HepG2 (cell line): Measurements from ENCODE around the gene CPSF4. TPM values are rescaled to one million over a fixed set of nuclear protein-coding genes. Genes with fewer than 3 reads are reported as not detected.

Experiments
- AHR ChIP-seq: IDR thresholded peaks from 2 replicates; pipeline ENCODE4 v1.6.1; 2018; ENCODE audit warnings: missing genetic modification reagents, missing compliant biosample characterization
- ATF1 ChIP-seq: IDR thresholded peaks from 2 replicates; pipeline ENCODE4 v1.6.1; 2016; ENCODE audit warnings: mild to moderate bottlenecking, control low read depth
- BCLAF1 ChIP-seq: fragments of 450-650 bp; IDR thresholded peaks from 2 replicates; pipeline ENCODE4 v1.6.1; 2017; ENCODE audit warnings: mild to moderate bottlenecking
- EP300 ChIP-seq, 3 experiments: sonication (generic) in 1 of 3; formaldehyde crosslinking in 1 of 3; IDR thresholded peaks; 2 replicates each; pipeline versions ENCODE4 v1.5.1 to v1.6.1; 2011 to 2020; ENCODE audit warnings: low read depth in 2 of 3, low read length in 2 of 3, borderline replicate concordance in 1 of 3, improper control_type of control experiment in 1 of 3, mild to moderate bottlenecking in 1 of 3, missing genetic modification reagents in 1 of 3, moderate library complexity in 1 of 3
- FOSL2 ChIP-seq: sonication (generic); formaldehyde crosslinking; IDR thresholded peaks from 2 replicates; pipeline ENCODE4 v1.4.0; 2020; ENCODE audit warnings: missing genetic modification reagents
- FOXK2 ChIP-seq: fragments of 450-650 bp; IDR thresholded peaks from 2 replicates; pipeline ENCODE4 v1.6.1; 2016
- FOXP1 ChIP-seq, 2 experiments: fragments of 450-650 bp in 1 of 2; IDR thresholded peaks; 2 replicates each; pipeline ENCODE4 v1.6.1; 2017 to 2018; ENCODE audit warnings: antibody characterized with exemption in 1 of 2
- HOXA9 ChIP-seq: sonication (generic); formaldehyde crosslinking; IDR thresholded peaks from 2 replicates; pipeline ENCODE4 v1.8.1; 2022; ENCODE audit warnings: missing genetic modification reagents, mild to moderate bottlenecking, moderate library complexity, borderline replicate concordance
- MAFK ChIP-seq, 2 experiments: IDR thresholded peaks in 1 of 2; conservative IDR thresholded peaks in 1 of 2; 2 replicates each; pipeline ENCODE4 v1.6.1; 2011; ENCODE audit warnings: improper control_type of control experiment in 2 of 2, low read length in 2 of 2
- MED13 ChIP-seq: sonication (generic); formaldehyde crosslinking; IDR thresholded peaks from 2 replicates; pipeline ENCODE4 v1.5.0; 2020; ENCODE audit warnings: missing genetic modification reagents
- MZF1 ChIP-seq: sonication (generic); formaldehyde crosslinking; IDR thresholded peaks from 2 replicates; pipeline ENCODE4 v1.8.1; 2023; ENCODE audit warnings: mild to moderate bottlenecking, missing genetic modification reagents, borderline replicate concordance
- POGZ ChIP-seq: sonication (generic); formaldehyde crosslinking; IDR thresholded peaks from 2 replicates; pipeline ENCODE4 v1.4.0; 2020; ENCODE audit warnings: mild to moderate bottlenecking, missing genetic modification reagents
- RBM22 ChIP-seq: fragments of 200-400 bp; formaldehyde crosslinking; optimal IDR thresholded peaks from 2 replicates; pipeline ENCODE3; 2017; ENCODE audit warnings: mild to moderate bottlenecking, low read length, moderate library complexity
- RELA ChIP-seq: sonication (generic); formaldehyde crosslinking; IDR thresholded peaks from 2 replicates; pipeline ENCODE4 v1.4.0; 2020; ENCODE audit warnings: missing genetic modification reagents
- TBL1XR1 ChIP-seq: fragments of 150-350 bp; IDR thresholded peaks from 2 replicates; pipeline ENCODE4 v1.6.1; 2014; ENCODE audit warnings: borderline replicate concordance, low read length; ENCODE audit not compliant: partially characterized antibody
- TOPORS ChIP-seq: sonication (generic); formaldehyde crosslinking; IDR thresholded peaks from 2 replicates; pipeline ENCODE4 v1.8.0; 2023; ENCODE audit warnings: mild to moderate bottlenecking, missing genetic modification reagents
- ZFP36L2 ChIP-seq: sonication (generic); formaldehyde crosslinking; IDR thresholded peaks from 2 replicates; pipeline ENCODE4 v1.4.0; 2020; ENCODE audit warnings: missing genetic modification reagents
- ZFP82 ChIP-seq: sonication (generic); formaldehyde crosslinking; IDR thresholded peaks from 2 replicates; pipeline ENCODE4 v1.5.1; 2020; ENCODE audit warnings: mild to moderate bottlenecking, missing genetic modification reagents, borderline replicate concordance
- ZMYM3 ChIP-seq: sonication (generic); formaldehyde crosslinking; IDR thresholded peaks from 2 replicates; pipeline ENCODE4 v1.5.1; 2020; ENCODE audit warnings: mild to moderate bottlenecking, missing genetic modification reagents
- ZNF264 ChIP-seq: sonication (generic); formaldehyde crosslinking; IDR thresholded peaks from 2 replicates; pipeline ENCODE4 v1.4.0; 2020; ENCODE audit warnings: missing genetic modification reagents
- ZNF335 ChIP-seq: sonication (generic); formaldehyde crosslinking; IDR thresholded peaks from 2 replicates; pipeline ENCODE4 v1.4.0; 2020; ENCODE audit warnings: missing genetic modification reagents
- ZNF484 ChIP-seq: sonication (generic); formaldehyde crosslinking; IDR thresholded peaks from 2 replicates; pipeline ENCODE4 v1.5.1; 2020; ENCODE audit warnings: mild to moderate bottlenecking, low read depth, missing genetic modification reagents, borderline replicate concordance
- ZNF619 ChIP-seq: sonication (generic); formaldehyde crosslinking; IDR thresholded peaks from 2 replicates; pipeline ENCODE4 v1.4.0; 2020; ENCODE audit warnings: mild to moderate bottlenecking, missing genetic modification reagents
- ZNF883 ChIP-seq: sonication (generic); formaldehyde crosslinking; IDR thresholded peaks from 2 replicates; pipeline ENCODE4 v1.5.1; 2020; ENCODE audit warnings: mild to moderate bottlenecking, missing genetic modification reagents; ENCODE audit errors: not compliant biosample characterization
- polyA plus RNA-seq, 8 experiments: library from polyadenylated mRNA; depleted of rRNA in 3 of 8; stranded (reverse) in 7 of 8; unstranded in 1 of 8; fragments of >200 nt; fragmentation: Illumina TruSeq in 4 of 8; extraction: Trizol in 4 of 8; gene quantifications; 2 replicates each; pipeline versions ENCODE4 v1.2.1 to v1.2.3, GENCODE V29; 2011 to 2016; ENCODE audit warnings: low read depth in 4 of 8, missing spikeins in 1 of 8, mixed read lengths in 1 of 8; ENCODE audit not compliant: insufficient read depth in 1 of 8
- total RNA-seq, 5 experiments: library from RNA; depleted of rRNA; stranded (reverse); fragments of >200 nt; fragmentation: Illumina TruSeq; extraction: Trizol; gene quantifications; 2 replicates each; pipeline ENCODE4 v1.2.3, GENCODE V29; 2016; ENCODE audit warnings: low read depth in 1 of 5
- TF ChIP-seq, protein P1 (sequence below): sonication (generic); formaldehyde crosslinking; IDR thresholded peaks from 2 replicates; pipeline ENCODE4 v1.4.0; 2020; ENCODE audit warnings: mild to moderate bottlenecking, low read depth, missing genetic modification reagents
- TF ChIP-seq, protein P2 (sequence below): sonication (generic); formaldehyde crosslinking; IDR thresholded peaks from 2 replicates; pipeline ENCODE4 v1.8.1; 2023; ENCODE audit warnings: mild to moderate bottlenecking, moderate library complexity, missing genetic modification reagents

The CPSF4 gene
- total and polyA plus RNA-seq, 2 of the 13 experiments (the other 11 are each of a cell fraction or from before 2014, with no cell fraction given) = 34.1 to 49.6 TPM

DNA sequence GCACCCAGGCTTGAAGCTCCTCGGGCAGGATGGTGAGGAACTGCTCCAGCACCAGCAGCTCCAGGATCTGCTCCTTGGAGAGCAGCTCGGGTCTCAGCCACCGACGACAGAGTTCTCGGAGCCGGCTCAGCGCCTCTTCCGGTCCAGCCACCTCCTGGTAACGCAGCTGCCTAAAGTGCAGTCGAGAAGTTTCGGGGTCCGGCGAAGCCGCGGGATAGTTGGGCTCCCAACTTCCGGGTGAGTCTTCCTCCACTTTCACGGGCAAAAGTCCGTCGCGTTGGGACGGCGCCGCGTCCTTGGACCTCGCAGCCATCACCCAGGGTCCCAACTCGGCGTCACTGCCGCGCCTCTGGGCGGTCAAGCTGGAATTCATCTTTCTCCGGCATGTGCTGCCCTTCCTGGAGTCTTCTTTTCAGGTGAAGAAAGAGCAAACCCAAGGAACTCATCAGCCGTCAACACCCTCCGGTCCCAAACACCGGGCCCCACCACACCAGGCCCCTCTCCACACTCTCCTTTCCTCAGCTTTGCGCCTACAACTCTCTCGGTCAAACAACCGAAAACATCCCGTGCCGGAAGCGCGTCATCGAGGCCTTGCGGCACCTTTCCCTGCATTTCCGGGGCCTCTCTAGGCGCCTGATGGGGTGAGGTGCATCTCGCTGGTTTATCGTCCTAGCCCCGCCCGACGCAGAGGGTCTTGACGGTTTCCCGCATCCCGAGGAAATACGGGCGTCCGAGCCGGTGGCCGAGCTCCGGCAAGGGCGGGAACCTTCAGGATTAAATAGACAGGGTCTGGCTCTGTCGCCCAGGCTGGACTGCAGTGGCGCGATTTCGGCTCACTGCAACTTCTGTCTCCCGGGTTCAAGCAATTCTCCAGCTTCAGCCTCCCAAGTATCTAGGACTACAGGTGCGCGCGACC, 61.2 kb downstream of the CPSF4 start, which contains the start of gene ZNF394 (continued):
- TF ChIP-seq MAFK (conservative IDR thresholded peaks at IDR 0.05 in 1 of 2, IDR thresholded peaks at IDR 0.05 in 1 of 2; ENCODE audit: low read length in 2 of 2) (no peak), EP300 (IDR thresholded peaks at IDR 0.05; ENCODE audit: low read depth in 2 of 2, low read length in 2 of 2) (no peak), EP300 (CRISPR knock-in tag; IDR thresholded peaks at IDR 0.05; ENCODE audit: borderline replicate concordance) (no peak), MED13 (CRISPR knock-in tag) (no peak), ZNF335 (CRISPR knock-in tag) (peak; percentile 88), TOPORS (CRISPR knock-in tag) (0 out of 2 replicates have a peak, but pooled peaks have one; percentile 48), ZNF264 (no peak), MZF1 (CRISPR knock-in tag) (peak; percentile 32; the same call in 1 of the 2 replicates), POGZ (CRISPR knock-in tag) (peak; percentile 53; the same call in 1 of the 2 replicates), FOXP1 (IDR thresholded peaks at IDR 0.05) (no peak), FOXP1 (CRISPR knock-in tag; IDR thresholded peaks at IDR 0.05) (no peak), HOXA9 (CRISPR knock-in tag) (no peak), ZNF484 (CRISPR knock-in tag) (no peak), AHR (CRISPR knock-in tag) (0 out of 2 replicates have a peak, but pooled peaks have one; percentile 31), ZNF619 (CRISPR knock-in tag) (no peak), TBL1XR1 (no peak), ZFP36L2 (no peak; the same call in 1 of the 2 replicates), FOSL2 (CRISPR knock-in tag) (peak; percentile 62), ZMYM3 (CRISPR knock-in tag) (no peak), RBM22 (no peak), BCLAF1 (no peak), ZNF883 (CRISPR knock-in tag) (no peak), ATF1 (CRISPR knock-in tag) (peak; percentile 97), ZFP82 (CRISPR knock-in tag) (no peak; the same call in 1 of the 2 replicates), RELA (CRISPR knock-in tag) (no peak), FOXK2 (peak; percentile 36; the same call in 1 of the 2 replicates)
- TF ChIP-seq, protein P1, sequence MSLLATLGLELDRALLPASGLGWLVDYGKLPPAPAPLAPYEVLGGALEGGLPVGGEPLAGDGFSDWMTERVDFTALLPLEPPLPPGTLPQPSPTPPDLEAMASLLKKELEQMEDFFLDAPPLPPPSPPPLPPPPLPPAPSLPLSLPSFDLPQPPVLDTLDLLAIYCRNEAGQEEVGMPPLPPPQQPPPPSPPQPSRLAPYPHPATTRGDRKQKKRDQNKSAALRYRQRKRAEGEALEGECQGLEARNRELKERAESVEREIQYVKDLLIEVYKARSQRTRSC (CRISPR knock-in tag) = no peak
- TF ChIP-seq, protein P2, sequence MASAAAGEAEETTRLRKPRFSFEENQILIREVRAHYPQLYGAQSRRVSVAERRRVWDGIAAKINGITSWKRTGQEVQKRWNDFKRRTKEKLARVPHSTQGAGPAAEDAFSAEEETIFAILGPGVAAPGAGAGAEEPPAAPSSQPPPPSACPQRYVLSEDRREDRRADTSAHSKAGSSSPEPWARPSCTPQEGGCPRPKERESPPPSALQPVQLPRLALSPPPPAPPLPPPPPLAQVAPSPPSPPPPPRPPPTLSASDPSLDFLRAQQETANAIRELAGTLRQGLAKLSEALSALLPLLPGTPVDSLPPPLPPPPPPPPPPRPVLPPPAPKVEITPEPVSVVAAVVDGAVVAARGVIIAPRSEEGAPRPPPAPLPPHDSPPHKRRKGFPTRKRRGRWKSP (CRISPR knock-in tag) = peak; percentile 31; the same call in 1 of the 2 replicates
